ENCODE measurements around the gene LRRC43.

DNA sequence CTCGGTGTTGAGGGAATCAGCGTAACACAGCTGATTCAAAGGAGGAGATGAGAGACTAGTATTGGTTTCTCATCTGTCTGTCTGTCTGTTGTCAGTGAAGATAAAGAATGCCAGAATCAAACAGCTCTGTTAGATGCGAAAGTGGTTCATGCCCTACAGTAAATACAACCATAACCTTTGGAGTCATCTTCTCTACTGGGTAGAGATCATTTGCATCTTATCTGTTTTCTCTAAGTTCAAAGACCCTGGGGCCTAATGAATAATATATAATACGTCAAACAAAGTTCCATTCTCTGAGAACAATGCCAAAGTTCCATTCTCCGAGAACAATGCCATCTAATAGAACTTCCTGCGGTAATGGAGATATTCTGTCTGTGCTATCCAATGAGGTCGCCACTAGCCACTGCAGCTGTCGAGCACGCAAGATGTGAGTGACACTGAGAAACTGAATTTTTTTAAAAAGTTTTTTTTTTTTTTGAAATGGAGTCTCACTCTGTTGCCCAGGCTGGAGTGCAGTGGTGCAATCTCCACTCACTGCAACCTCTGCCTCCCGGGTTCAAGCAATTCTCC lies 15.5 kb upstream of the LRRC43 start:
- TF ChIP-seq, protein P1, sequence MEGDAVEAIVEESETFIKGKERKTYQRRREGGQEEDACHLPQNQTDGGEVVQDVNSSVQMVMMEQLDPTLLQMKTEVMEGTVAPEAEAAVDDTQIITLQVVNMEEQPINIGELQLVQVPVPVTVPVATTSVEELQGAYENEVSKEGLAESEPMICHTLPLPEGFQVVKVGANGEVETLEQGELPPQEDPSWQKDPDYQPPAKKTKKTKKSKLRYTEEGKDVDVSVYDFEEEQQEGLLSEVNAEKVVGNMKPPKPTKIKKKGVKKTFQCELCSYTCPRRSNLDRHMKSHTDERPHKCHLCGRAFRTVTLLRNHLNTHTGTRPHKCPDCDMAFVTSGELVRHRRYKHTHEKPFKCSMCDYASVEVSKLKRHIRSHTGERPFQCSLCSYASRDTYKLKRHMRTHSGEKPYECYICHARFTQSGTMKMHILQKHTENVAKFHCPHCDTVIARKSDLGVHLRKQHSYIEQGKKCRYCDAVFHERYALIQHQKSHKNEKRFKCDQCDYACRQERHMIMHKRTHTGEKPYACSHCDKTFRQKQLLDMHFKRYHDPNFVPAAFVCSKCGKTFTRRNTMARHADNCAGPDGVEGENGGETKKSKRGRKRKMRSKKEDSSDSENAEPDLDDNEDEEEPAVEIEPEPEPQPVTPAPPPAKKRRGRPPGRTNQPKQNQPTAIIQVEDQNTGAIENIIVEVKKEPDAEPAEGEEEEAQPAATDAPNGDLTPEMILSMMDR (IDR thresholded peaks at IDR 0.05), result no peak
- no peak for TF ChIP-seq POLR2A (IDR thresholded peaks at IDR 0.05)
